Bronchial epithelial cell (primary cell): ENCODE data around the gene CPNE4. TPM values are rescaled to one million over a fixed set of nuclear protein-coding genes. Genes with fewer than 3 reads are reported as not detected.
"Not testable (repeated sequence)": the region's sequence is repeated elsewhere in the genome, so short reads cannot be mapped to it uniquely, and the experiment has no call there.

Experiments used
- DNase-seq: peaks from one replicate; pipeline ENCODE4 v3.0.0-alpha.2; 2010; ENCODE audit warnings: low read depth
- FAIRE-seq: peaks from 2 replicates; lab custom pipeline; 2011; peaks lifted over from hg19 to GRCh38; lab: Jason Lieb, UNC
- H3K27me3 ChIP-seq: 2 replicates; pipeline ENCODE4 v1.5.1; 2011; ENCODE audit warnings: low read length; ENCODE audit not compliant: control insufficient read depth, insufficient read depth
- H3K36me3 ChIP-seq: 2 replicates; pipeline ENCODE4 v1.5.1; 2011; ENCODE audit warnings: low read length; ENCODE audit not compliant: control insufficient read depth, insufficient read depth
- H3K4me3 ChIP-seq: 2 replicates; pipeline ENCODE4 v1.5.1; 2011; ENCODE audit warnings: mild to moderate bottlenecking, low read depth, low read length, control low read depth
- total RNA-seq: library from RNA; depleted of rRNA; stranded (reverse); fragments of >200 nt; gene quantifications from 2 replicates; pipeline ENCODE4 v1.2.1, GENCODE V29; 2014
- TF ChIP-seq, protein P1 (sequence below): IDR thresholded peaks from 2 replicates; pipeline ENCODE4 v1.5.1; 2011; ENCODE audit warnings: mild to moderate bottlenecking, moderate library complexity, low read length, control low read depth, inconsistent platforms; ENCODE audit not compliant: insufficient read depth, severe bottlenecking

CPNE4 gene
- total RNA-seq, 1 donor from 2014 or later, result under 0.01 TPM

DNA sequence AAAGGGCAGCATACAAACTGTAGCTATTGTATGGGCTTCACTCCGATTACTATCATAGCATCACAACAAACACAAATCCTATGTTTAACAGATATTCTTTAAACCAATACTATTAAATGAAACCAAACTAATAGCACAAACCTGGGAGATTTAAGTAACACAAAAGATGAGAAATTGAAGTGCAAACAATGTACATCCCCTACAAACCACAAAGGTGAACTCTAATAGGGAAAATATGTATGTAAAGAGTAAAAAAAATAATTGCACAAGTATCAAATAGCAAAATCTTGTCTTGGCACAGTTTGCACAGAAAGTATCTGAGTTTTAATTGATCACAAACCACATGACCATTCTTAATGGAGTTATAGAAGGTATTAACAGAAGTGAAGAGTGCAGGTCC is 138.5 kb downstream of the CPNE4 start:
- DNase-seq (peak; percentile 21), FAIRE-seq (no peak)
- H3K27me3 ChIP-seq, result no peaks in the 10 kb centered on the region
- H3K4me3 ChIP-seq, result no peak overlapping the region
- no peaks in the 10 kb centered on the region for H3K36me3 ChIP-seq
- TF ChIP-seq, protein P1, sequence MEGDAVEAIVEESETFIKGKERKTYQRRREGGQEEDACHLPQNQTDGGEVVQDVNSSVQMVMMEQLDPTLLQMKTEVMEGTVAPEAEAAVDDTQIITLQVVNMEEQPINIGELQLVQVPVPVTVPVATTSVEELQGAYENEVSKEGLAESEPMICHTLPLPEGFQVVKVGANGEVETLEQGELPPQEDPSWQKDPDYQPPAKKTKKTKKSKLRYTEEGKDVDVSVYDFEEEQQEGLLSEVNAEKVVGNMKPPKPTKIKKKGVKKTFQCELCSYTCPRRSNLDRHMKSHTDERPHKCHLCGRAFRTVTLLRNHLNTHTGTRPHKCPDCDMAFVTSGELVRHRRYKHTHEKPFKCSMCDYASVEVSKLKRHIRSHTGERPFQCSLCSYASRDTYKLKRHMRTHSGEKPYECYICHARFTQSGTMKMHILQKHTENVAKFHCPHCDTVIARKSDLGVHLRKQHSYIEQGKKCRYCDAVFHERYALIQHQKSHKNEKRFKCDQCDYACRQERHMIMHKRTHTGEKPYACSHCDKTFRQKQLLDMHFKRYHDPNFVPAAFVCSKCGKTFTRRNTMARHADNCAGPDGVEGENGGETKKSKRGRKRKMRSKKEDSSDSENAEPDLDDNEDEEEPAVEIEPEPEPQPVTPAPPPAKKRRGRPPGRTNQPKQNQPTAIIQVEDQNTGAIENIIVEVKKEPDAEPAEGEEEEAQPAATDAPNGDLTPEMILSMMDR, result no peak

DNA sequence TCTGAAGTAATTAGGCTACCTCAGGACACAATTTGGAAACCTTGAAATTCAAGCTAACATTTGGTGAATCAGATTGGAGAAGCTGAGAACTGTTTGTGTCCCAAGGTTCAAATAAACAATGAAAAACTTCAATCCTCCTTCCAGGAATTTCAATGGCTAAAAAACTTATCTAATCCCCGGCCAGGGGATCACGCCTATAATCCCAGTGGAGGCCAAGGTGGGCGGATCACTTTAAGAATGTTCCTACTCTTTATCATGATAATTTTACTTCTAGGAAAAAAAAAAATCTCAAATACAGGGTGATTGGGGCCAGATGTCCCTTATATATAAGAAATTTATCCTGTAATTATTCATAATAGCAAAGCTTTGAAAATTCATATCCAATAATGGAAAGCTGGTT is 139.0 kb downstream of the CPNE4 start:
- FAIRE-seq (no peak), DNase-seq (no peak)
- no peaks in the 10 kb centered on the region for H3K27me3 ChIP-seq
- TF ChIP-seq, protein P1, result no peak
- no peak overlapping the region for H3K4me3 ChIP-seq
- no peaks in the 10 kb centered on the region for H3K36me3 ChIP-seq

DNA sequence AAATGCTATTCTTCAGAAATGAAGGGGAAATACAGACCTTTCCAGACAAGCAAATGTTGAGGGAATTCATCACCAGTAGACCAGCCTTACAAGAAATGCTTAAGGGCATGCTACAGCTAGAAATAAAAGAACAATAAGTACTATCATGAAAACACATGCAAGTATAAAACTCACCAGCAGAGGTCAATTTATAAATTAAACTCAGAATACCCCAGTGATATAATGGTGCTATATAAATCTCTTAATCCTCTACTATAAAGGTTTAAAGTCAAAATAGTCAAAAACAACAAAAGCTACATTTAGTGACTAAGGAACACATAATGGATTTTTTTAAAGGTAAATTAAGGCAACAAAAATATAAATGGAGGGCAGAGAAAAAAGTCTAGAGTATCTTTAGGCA is 142.5 kb downstream of the CPNE4 start:
- no peak for FAIRE-seq
- TF ChIP-seq, protein P1, result no peak
- no peak overlapping the region for H3K4me3 ChIP-seq

DNA sequence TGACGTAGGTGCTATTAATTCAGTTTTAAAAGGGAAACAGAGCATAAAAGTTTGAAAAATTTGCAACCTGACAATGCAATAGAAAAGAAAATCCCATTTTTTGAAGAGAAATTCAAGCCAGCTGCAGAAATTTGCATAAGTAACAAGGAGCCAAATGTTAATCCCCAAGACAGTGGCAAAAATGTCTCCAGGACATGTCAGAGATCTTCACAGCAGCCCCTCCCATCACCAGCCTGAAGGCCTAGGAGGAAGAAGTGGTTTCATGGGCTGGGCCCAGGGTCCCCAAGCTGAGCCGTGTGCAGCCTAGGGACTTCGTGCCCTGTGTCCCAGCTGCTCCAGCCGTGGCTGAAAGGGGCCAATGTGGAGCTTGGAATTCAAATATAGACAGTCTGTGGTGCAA is 148.9 kb downstream of the CPNE4 start:
- not testable (repeated sequence) for H3K36me3 ChIP-seq, FAIRE-seq, H3K4me3 ChIP-seq, DNase-seq, H3K27me3 ChIP-seq

More for the DNA sequence above, 142.5 kb downstream of the CPNE4 start:
- Histone ChIP-seq H3K27me3 (no peaks in the 10 kb centered on the region), H3K36me3 (no peaks in the 10 kb centered on the region)
- no peak for DNase-seq

DNA sequence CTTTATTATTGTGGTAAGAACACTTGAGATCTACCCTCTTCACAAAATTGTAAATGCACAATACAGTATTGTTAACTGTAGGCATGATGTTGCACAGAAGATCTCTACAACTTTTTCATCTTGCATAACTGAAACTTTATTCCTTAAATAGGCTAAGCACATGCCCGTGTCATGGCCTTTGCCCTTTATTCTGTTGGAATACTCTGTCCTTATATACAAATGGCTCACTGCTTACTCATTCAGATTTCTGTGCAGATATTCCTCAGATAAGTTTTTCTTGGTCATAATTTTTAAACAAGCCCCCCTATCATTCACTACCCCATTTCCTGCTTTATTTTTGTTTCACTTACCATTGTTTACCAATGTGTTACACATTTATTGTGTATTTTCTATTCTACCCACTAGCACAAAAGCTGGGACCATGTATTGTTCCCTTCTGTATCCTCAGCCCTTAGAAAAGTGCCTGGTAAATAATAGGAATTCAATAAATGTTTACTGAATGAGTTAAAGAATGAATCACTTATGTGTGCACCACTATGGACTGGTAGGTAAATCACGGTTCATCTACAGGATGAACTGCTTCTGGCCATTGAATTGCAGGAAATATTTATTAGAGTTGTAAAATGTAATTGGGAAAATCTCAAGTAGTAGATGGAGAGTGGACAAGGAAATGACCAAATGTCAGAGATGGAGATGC is 151.0 kb downstream of the CPNE4 start:
- TF ChIP-seq, protein P1, result no peak
- Histone ChIP-seq H3K4me3 (no peak overlapping the region), H3K27me3 (no peaks in the 10 kb centered on the region), H3K36me3 (no peaks in the 10 kb centered on the region)
- no peak for FAIRE-seq
- peak; percentile 15 for DNase-seq

DNA sequence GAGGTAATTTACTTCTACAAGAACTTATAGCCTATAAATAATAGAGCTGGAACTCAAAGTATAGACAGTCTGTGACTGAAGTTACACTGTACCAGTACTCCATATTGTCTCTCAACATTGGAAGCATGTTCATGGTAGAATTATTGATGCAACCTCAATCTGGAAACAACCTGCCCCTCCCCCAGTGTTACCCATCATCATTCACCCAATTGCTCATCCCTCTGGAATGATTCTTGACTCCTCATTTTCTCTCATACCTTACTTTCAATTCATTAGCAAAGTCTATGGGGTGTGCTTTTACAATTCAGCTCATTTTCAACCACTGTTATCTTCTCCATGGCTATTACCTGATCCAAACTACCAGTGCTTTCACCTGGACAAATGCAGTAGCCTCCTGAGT is 151.7 kb downstream of the CPNE4 start:
- Histone ChIP-seq H3K36me3 (no peaks in the 10 kb centered on the region), H3K27me3 (no peaks in the 10 kb centered on the region), H3K4me3 (no peak overlapping the region)
- DNase-seq, result peak; percentile 23
- TF ChIP-seq, protein P1, result no peak
- no peak for FAIRE-seq
